ENCODE results near the gene DCTN1. TPM values are rescaled to one million over a fixed set of nuclear protein-coding genes. Genes with fewer than 3 reads are reported as not detected.
A peak's percentile ranks its signal among the peaks of the same experiment; 100 is the strongest.

Gene DCTN1
- total RNA-seq, 1 donor from 2014 or later, result 832 TPM

DNA sequence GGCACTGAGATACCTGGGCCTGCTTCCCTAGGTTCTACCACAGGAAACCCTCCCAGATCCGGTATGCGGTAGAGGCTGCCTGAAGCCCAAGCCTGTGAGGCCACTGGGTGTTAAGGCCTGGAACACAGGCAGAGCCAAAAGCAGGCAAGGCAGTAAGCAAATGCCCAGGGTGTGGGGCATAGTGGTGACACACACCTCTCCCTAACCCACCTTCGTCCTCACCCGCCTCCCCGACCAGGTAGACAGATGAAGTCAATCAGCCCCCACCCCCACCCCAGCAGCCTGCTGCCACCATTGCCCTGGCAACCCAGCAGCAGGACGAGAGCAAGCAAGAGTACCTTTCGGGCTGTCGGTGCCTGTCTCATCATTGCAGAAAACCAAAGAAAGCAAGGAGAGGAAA is 6.1 kb downstream of the DCTN1 start:
- Mint-ChIP-seq H3K27ac (ENCODE audit: unreplicated experiment) (peak overlapping the region; percentile 100), H3K4me3 (ENCODE audit: unreplicated experiment) (peak overlapping the region; percentile 98), H3K9me3 (ENCODE audit: unreplicated experiment) (peaks cover 21% of the 10 kb centered on the region), H3K36me3 (ENCODE audit: unreplicated experiment) (peaks cover 13% of the 10 kb centered on the region), H3K4me1 (ENCODE audit: low read depth, unreplicated experiment) (peaks cover 32% of the 10 kb centered on the region), H3K27me3 (ENCODE audit: unreplicated experiment) (peaks cover 19% of the 10 kb centered on the region)
- TF ChIP-seq, protein P1, sequence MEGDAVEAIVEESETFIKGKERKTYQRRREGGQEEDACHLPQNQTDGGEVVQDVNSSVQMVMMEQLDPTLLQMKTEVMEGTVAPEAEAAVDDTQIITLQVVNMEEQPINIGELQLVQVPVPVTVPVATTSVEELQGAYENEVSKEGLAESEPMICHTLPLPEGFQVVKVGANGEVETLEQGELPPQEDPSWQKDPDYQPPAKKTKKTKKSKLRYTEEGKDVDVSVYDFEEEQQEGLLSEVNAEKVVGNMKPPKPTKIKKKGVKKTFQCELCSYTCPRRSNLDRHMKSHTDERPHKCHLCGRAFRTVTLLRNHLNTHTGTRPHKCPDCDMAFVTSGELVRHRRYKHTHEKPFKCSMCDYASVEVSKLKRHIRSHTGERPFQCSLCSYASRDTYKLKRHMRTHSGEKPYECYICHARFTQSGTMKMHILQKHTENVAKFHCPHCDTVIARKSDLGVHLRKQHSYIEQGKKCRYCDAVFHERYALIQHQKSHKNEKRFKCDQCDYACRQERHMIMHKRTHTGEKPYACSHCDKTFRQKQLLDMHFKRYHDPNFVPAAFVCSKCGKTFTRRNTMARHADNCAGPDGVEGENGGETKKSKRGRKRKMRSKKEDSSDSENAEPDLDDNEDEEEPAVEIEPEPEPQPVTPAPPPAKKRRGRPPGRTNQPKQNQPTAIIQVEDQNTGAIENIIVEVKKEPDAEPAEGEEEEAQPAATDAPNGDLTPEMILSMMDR (IDR thresholded peaks at IDR 0.05; ENCODE audit: partially characterized antibody, unreplicated experiment), result no peak
- peak; percentile 29 for DNase-seq

DNA sequence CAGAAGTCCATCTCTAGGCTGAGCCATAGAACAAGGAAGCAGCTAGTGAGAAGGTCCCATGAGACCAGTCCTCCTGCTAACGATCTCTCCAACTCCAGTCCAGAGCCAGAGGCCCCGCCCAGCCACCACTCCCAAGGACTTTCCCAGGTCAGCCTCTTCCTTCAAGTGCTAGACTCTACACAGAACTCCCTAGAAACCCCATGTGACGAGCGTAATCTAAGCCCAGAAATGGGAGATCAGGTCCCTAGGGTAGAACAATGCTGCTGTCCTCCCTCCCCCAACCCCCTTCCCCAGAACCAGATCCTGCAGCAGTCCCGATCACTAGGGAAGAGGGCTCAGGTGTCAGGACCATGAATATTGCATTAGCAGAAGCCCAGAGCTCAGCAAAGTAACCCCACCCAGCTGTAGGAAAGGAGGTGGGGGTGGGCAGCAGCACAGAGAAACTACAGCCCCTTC is 6.9 kb downstream of the DCTN1 start:
- Mint-ChIP-seq H3K27ac (ENCODE audit: unreplicated experiment) (peak overlapping the region; percentile 100), H3K27me3 (ENCODE audit: unreplicated experiment) (peaks cover 19% of the 10 kb centered on the region), H3K9me3 (ENCODE audit: unreplicated experiment) (peaks cover 24% of the 10 kb centered on the region), H3K36me3 (ENCODE audit: unreplicated experiment) (peaks cover 13% of the 10 kb centered on the region), H3K4me1 (ENCODE audit: low read depth, unreplicated experiment) (peaks cover 27% of the 10 kb centered on the region), H3K4me3 (ENCODE audit: unreplicated experiment) (peak overlapping the region; percentile 98)
- TF ChIP-seq, protein P1 (IDR thresholded peaks at IDR 0.05; ENCODE audit: partially characterized antibody, unreplicated experiment), result no peak
- peak; percentile 81 for DNase-seq

DNA sequence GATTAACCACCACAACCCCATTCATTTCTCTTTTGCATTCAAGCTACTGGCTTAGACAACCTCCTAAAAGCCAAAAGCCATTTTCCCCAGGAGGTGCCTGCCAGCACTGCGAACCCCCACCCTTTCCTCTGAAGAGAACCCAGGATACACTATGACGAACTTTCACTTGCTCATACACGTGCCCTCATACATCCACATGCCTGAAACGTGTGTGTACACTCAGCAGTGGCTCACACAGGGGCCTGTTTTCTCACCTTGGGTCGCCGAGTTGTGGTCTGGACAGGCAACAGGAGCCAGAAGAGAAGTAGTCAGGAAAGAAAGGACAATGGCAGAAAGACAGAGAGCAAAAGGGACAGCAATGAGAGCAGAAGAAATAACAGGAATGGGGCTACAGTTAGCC is 7.4 kb downstream of the DCTN1 start:
- peak overlapping the region; percentile 98 for H3K4me3 Mint-ChIP-seq (ENCODE audit: unreplicated experiment)
- H3K27me3 Mint-ChIP-seq (ENCODE audit: unreplicated experiment), result peaks cover 21% of the 10 kb centered on the region
- peaks cover 27% of the 10 kb centered on the region for H3K4me1 Mint-ChIP-seq (ENCODE audit: low read depth, unreplicated experiment)
- TF ChIP-seq, protein P1 (IDR thresholded peaks at IDR 0.05; ENCODE audit: partially characterized antibody, unreplicated experiment), result no peak
- H3K27ac Mint-ChIP-seq (ENCODE audit: unreplicated experiment), result peak overlapping the region; percentile 100
- H3K9me3 Mint-ChIP-seq (ENCODE audit: unreplicated experiment), result peaks cover 27% of the 10 kb centered on the region
- peaks cover 11% of the 10 kb centered on the region for H3K36me3 Mint-ChIP-seq (ENCODE audit: unreplicated experiment)
- no peak for DNase-seq

DNA sequence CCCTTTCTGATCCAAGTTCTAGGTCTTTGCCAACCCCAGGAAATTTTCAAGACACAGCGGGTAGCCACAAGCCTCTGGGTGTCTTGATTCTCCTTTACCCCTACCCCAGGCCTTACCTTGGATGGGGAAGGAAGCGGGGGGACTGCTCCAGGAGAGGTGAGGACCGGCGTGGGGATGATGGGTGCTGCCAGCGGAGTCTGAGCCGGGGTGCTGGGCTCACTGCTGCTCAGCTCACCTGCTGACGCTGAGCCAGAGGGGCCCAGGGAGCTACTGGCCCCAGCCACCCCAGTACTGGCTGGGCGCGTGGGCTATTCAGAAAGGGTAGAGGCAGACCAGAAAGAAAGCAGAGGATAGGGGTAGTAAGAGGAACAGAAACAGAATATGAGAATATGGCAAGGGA is 8.7 kb downstream of the DCTN1 start:
- Mint-ChIP-seq H3K27me3 (ENCODE audit: unreplicated experiment) (peaks cover 27% of the 10 kb centered on the region), H3K4me3 (ENCODE audit: unreplicated experiment) (peak overlapping the region; percentile 98), H3K36me3 (ENCODE audit: unreplicated experiment) (peaks cover 10% of the 10 kb centered on the region), H3K4me1 (ENCODE audit: low read depth, unreplicated experiment) (peaks cover 27% of the 10 kb centered on the region), H3K27ac (ENCODE audit: unreplicated experiment) (peak overlapping the region; percentile 65), H3K9me3 (ENCODE audit: unreplicated experiment) (peaks cover 33% of the 10 kb centered on the region)
- DNase-seq, result no peak
- TF ChIP-seq, protein P1 (IDR thresholded peaks at IDR 0.05; ENCODE audit: partially characterized antibody, unreplicated experiment), result no peak

DNA sequence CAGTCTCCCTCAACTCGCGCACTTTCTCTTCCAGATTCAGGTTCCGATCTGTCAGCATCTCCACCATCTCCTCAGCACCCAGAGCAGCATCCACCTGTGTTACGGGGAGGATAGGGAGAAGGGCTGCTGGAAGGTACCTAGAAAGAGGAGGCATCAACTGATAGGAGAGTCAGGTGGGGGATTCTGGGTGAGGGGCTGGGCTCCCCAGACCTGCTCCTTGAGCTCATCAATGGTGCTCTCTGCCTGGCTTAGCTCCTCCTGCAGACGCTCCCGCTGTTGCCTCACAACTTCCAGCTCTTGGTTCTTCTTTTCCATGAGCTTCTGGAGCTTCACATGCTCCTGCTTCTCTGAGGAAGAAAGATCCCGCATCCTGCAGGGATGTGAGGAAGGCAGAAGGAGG is 10.1 kb downstream of the DCTN1 start:
- Mint-ChIP-seq H3K4me3 (ENCODE audit: unreplicated experiment) (no peak overlapping the region), H3K27ac (ENCODE audit: unreplicated experiment) (no peak overlapping the region), H3K9me3 (ENCODE audit: unreplicated experiment) (peaks cover 42% of the 10 kb centered on the region), H3K4me1 (ENCODE audit: low read depth, unreplicated experiment) (peaks cover 31% of the 10 kb centered on the region), H3K36me3 (ENCODE audit: unreplicated experiment) (peaks cover 12% of the 10 kb centered on the region), H3K27me3 (ENCODE audit: unreplicated experiment) (peaks cover 30% of the 10 kb centered on the region)
- no peak for DNase-seq
- TF ChIP-seq, protein P1 (IDR thresholded peaks at IDR 0.05; ENCODE audit: partially characterized antibody, unreplicated experiment), result no peak

All from glutamatergic neuron (in vitro differentiated cells).